DND-41 (cell line): ENCODE measurements around the gene TBC1D22B.

ENCODE experiments used
- CTCF ChIP-seq: IDR thresholded peaks from 2 replicates; pipeline ENCODE4 v1.5.1; 2012; ENCODE audit warnings: borderline replicate concordance, low read length, moderate library complexity, mild to moderate bottlenecking; ENCODE audit not compliant: poor library complexity, severe bottlenecking; ENCODE audit errors: extremely low read depth
- EZH2 ChIP-seq: IDR thresholded peaks from 3 replicates; pipeline ENCODE4 v1.6.1; 2012; ENCODE audit warnings: borderline replicate concordance, low read depth, mild to moderate bottlenecking, moderate library complexity, low read length, inconsistent platforms; ENCODE audit not compliant: severe bottlenecking

GRCh38 chr6:37241131-37241530 lies 16.4 kb upstream of the TBC1D22B start:
- TF ChIP-seq CTCF (no peak), EZH2 (no peak)
